Astrocyte of the spinal cord (primary cell): ENCODE results near the gene SPNS2.

ENCODE experiments used
- DNase-seq: peaks from one replicate; pipeline ENCODE4 v3.0.0; 2011; ENCODE audit warnings: low read depth, low spot score
- H3K4me3 ChIP-seq: 2 replicates; pipeline ENCODE4 v1.5.1; 2011; ENCODE audit warnings: low read depth, mild to moderate bottlenecking, low read length, moderate library complexity
- in situ Hi-C: cut with HindIII; loops from 2 replicates; pipeline ENCODE4 v1.10.0; 2017; ENCODE audit warnings: low sequenced_read_pairs
- TF ChIP-seq, protein P1 (sequence below): IDR thresholded peaks from 2 replicates; pipeline ENCODE4 v1.5.1; 2012; ENCODE audit warnings: low read depth, mild to moderate bottlenecking, low read length, inconsistent platforms

SPNS2 gene

DNA sequence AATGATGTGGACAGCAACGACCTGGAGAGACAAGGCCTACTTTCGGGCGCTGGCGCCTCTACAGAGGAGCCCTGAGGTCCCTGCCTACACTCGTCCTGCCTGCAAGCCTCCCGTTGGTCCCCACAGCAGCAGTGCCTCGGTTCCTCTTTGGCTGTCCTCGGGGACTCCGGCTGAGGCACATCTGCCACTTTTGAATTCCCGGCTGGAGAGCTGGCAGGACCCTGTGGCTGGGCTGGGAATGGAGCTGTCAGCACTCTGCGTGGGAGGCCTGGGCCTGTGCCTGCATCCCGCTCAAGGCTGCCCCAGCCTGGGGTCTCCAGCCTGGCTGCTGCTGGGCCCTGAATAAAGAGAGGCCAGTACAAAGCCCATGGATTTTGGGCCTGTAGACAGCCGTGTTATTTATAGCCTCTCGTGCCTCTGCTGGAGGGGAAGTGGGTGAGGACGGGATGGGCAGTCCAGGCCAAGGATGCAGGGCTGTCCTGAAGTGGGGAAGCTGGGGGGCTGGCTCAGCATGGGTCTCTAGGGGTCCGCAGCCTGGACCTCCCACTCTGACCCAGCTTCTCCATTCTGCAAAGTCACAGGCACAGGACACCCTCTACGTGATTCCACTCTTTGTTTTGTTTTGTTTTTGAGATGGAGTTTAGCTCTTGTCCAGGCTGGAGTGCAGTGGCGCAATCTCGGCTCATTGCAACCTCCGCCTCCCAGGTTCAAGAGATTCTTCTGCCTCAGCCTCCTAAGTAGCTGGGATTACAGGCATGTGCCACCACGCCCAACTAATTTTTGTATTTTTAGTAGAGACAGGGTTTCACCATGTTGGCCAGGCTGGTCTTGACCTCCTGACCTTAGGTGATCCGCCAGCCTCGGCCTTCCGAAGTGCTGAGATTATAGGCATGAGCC, 10.6 kb upstream of the SPNS2 start:
- in situ Hi-C loops: no loop called here
- H3K4me3 ChIP-seq: no peak overlapping the region
- DNase-seq: no peak
- TF ChIP-seq, protein P1, sequence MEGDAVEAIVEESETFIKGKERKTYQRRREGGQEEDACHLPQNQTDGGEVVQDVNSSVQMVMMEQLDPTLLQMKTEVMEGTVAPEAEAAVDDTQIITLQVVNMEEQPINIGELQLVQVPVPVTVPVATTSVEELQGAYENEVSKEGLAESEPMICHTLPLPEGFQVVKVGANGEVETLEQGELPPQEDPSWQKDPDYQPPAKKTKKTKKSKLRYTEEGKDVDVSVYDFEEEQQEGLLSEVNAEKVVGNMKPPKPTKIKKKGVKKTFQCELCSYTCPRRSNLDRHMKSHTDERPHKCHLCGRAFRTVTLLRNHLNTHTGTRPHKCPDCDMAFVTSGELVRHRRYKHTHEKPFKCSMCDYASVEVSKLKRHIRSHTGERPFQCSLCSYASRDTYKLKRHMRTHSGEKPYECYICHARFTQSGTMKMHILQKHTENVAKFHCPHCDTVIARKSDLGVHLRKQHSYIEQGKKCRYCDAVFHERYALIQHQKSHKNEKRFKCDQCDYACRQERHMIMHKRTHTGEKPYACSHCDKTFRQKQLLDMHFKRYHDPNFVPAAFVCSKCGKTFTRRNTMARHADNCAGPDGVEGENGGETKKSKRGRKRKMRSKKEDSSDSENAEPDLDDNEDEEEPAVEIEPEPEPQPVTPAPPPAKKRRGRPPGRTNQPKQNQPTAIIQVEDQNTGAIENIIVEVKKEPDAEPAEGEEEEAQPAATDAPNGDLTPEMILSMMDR: no peak

DNA sequence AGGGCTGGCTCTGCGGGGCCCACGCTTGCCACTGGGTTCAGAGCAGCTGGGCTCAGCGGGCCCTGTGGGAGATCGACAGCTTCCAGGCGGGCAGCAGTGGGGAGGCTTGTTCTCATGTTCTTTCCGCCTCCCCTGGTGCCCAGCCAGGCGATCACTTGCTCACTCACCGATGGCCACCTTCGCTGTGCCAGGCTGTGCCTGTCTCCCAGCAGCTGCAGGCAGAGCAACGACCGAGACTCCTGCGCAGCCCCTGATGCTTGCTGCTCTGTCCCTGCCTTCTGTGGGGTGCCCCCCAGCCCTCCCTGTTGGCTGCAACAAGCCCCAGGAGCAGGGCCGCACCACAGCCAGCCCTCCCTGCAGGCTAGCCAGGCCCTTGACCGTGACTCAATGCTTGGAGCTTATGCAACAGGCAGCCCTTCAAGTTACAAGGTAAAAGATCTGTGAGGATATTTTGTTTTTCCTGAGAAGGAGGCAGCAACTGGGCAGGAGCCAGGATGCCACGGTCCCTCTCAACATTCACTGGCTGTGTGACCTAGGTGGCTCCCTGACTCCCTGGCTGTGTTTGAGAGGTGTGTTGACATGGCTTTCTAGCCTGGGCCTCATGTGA, 9.6 kb upstream of the SPNS2 start:
- in situ Hi-C loops: no loop called here
- H3K4me3 ChIP-seq: no peak overlapping the region
- no peak for DNase-seq
- TF ChIP-seq, protein P1: no peak

DNA sequence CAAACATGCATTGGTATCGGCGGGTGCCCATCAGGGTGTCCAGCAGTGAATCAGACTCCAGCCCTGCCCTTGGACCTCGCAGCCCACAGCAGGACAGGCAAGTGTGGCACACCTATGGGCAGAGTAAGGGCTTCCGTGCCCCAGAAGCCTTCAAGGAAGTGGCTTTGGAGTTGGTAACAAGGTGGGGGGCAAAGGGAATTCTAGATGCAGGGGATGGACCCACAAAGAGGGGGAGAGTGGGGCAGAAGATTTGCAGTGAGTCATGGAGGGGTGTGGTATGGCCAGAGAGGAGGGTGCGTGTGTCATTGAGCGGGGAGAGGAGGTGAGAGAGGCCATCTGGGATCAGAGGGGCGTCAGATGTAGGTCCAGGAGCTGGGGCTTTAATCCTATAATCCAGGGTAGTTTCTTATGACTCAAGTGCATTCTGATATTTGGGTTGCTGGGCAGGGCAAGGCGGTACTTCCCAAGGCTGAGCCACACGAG, 8.5 kb upstream of the SPNS2 start:
- no peak for DNase-seq
- TF ChIP-seq, protein P1: no peak
- in situ Hi-C loops: no loop called here
- no peak overlapping the region for H3K4me3 ChIP-seq

DNA sequence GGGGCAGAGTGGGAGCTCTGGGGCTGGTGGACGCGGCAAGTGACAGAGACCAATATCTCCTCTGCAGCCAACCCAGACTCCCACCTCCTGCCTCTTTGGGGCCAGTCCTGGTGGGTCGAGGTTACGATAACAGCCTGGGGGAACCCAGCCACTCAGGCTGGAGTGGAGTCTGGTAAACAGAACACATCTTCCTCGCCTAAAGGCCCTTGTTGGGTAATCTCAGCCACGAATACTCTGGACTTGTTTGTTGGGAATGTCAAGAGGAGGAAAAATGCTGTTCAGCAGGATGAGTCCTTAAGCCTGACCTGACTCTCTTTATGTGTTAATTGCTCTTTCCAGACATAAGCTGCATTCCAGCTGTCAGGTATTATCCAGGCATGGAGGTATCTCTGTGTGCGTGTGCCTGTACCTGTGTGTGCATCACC, 8.0 kb upstream of the SPNS2 start:
- in situ Hi-C loops: no loop called here
- TF ChIP-seq, protein P1: no peak

DNA sequence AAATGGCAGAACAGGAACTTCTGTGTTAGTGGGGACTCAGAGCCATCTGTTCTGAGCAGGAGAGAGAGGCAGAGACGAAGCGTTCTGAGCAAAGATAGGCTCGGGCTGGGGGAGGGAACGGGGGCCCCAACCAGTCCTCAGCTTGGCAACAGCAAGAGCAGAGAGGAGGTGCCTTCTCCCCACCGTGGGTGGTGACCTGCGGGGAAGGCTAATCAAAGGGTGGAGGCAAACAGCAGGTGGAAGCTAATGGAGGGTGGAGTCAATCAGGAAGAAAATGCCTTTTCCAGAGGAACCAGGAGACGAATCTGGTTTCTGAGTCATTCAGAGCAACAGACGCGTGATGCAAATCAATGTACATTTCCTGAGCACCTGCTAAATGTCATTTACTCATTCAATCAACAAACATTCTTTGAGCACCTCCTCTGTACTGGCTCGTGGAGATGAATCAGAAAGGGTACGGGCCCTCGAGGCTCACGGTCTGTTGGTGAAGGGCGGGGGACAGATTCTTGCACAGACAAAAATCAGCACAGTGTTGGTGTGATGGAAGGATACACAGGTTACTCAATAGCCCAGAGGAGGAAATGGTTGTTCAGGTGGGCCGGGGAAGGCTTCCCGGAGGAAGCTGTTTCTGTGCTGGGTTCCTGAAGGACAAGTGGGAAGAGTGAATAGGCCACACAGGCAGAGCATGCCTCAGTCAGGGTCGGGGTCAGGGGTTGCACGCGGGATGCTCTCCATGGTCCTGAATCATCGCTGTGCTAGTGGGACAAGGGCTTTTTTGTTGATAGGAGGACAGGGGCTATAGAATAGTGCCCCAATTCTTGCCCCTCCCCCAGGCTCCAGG, 5.7 kb upstream of the SPNS2 start:
- H3K4me3 ChIP-seq: no peak overlapping the region
- no peak for DNase-seq
- in situ Hi-C loops: no loop called here
- TF ChIP-seq, protein P1: no peak

More for the DNA sequence above, 8.0 kb upstream of the SPNS2 start:
- no peak for DNase-seq
- H3K4me3 ChIP-seq: no peak overlapping the region
